NOMO-1 treated with dmso at 0.1 percent for 144 hours (cell line): Measurements from ENCODE around the gene MAP3K10.

Source experiments
- DNase-seq: peaks from one replicate; lab custom pipeline; 2025; ENCODE audit not compliant: unreplicated experiment; lab: John Stamatoyannopoulos, UW

Gene MAP3K10

DNA sequence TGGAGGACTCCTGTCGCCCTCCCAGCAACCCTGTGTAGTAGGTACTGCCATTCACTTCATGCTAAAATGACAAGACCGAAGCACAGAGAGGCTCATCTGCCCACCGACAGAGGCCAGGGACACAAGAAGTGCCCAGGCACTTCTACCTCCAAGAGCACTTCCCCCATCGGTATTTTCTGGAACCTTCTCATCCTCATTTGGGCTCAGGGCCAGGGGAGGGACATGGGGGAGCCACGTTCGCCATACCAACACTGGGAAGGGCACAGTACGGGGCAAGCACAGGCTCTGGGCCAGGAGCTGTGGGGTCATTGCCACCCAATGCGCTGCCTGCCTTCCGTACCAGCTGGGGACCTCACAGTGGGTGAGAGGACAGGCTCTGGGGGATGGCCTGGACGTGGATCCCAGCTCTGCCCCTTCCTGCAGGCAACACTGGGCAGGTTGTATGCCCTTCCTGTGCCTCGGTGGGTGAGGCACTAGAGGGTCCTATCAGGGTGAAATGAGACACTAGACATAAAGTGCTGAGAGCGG lies 56.6 kb downstream of the MAP3K10 start:
- no peak for DNase-seq

DNA sequence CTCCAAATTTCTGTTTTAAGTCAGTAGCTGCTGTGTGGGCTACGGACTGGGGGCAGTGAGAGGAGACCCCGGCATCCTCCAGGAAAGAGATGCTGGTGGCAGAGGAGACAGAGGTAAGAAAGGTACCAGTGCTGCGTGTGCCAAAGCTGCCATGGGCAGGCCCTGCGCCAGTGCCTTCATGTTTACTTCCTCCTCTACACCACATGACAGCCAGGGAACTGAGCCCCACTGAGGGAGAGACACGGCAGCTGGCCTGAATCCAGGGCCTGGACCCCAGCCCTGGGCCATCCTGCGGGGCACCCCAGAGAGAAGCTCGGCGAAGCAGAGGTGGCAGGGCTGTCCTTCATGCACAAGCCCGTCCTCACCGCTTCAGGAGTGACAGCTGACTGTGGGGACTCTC lies 58.0 kb downstream of the MAP3K10 start:
- no peak for DNase-seq

DNA sequence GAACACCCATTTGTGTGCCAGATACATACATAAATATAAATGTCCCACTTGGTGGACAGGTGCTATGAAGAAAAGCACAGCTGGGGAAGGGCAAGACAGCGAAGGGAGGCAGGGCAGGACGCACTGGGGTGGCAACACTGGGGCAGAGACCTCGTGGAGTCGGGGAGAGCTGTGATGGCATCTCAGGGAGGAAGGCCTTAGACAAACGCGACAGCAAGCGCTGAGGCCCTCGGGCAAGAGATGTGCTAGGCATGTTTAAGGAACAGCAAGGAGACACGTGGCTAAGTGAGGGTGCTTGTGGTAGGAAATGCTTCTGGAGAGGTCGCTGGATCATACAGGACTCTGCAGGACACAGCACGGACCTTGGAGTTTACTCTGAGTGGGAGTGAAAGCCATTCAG lies 58.6 kb downstream of the MAP3K10 start:
- no peak for DNase-seq

DNA sequence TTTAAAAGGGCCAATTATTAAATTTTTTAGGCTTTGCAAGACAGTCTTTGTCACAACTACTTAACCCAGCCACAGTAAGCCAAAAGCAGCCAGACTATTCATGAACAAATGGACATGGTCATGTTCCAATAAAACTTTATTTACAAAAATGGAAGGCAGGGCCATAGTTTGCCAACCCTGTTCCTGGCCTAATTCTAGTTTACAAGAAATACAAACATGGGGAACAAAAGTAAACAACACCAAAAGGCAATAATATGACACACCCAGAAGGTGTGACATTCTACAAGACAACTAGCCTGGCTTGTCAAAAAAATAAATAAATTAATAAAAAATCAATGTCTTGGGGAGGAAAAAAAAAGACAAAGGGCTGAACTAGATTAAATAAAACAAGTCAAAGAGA lies 60.0 kb downstream of the MAP3K10 start:
- no peak for DNase-seq

- no peak for DNase-seq
These were observed 60.8 kb downstream of the MAP3K10 start for GRCh38 chr19:40251991-40252390.

DNA sequence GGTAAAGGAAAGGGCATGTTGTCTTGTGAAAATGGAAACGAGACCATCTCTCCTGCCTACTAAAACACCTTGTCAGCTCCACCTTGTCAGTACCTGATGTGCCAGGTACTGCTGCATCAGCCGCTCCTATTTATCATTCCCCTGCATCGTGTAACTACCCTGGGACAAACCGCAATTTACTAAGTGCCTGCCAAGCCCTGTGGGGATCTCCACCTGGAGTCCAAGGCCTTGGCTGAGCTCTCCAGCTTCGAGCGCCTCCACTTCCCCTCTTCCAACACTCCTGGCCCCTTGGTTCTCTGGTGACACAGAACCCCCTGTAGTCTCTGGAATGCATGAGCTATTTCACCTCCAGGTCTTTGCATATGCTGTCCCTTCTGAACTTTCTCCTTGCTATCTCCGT lies 61.2 kb downstream of the MAP3K10 start:
- DNase-seq, result no peak

DNA sequence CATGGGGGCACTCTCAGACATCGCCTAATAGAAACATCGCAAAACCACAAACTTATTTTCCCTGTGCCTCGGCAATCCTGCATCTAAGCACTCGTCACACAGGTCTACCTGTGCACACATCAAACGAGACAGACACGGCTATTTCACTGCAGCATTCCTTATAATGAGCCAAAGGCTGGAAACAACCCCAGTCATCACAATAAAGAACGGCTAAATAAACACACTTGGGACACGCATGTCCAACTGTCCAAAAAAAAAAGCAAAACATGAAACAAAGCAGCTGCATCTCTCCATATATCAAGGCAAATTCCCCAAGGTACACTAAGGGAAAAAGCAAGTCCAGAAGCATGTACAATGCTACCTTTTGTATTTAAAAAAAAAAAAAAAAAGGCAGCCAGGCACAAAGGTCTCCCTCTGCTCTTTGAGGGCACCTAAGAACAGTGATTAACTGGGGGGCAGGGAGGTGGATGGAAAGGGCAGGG lies 62.4 kb downstream of the MAP3K10 start:
- DNase-seq, result no peak

DNA sequence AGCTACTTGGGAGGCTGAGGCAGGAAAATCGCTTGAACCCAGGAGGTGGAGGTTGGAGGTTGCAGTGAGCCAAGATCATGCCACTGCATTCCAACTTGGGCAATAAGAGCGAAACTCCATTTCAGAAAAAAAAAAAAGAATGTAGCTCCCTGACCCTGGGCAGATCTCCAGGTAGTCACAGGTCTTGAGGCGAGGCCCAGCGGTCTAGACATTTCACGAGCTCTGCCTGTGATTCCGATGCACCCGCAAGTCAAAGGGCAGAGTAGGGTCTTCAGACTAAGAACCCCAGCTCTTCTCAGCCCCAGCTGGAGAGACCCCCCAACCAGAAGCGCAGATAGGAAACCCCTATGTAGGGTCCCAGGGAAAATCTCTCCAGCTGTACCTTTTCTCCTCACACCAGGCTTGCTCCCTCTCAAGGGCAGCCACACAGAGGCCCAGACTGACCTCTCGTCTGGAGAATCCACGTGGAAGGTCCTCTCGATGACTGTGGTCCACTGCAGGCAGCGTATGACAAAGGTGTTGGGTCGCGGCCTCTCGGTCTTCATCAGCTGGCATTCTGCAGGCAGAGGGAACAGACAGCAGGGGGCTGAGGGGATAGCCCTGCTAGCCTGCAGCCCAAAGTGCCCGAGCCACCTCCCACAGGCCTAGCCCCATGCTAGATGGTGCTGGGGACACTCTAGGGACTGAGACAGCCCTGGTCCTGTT lies 63.6 kb downstream of the MAP3K10 start:
- DNase-seq, result no peak

DNA sequence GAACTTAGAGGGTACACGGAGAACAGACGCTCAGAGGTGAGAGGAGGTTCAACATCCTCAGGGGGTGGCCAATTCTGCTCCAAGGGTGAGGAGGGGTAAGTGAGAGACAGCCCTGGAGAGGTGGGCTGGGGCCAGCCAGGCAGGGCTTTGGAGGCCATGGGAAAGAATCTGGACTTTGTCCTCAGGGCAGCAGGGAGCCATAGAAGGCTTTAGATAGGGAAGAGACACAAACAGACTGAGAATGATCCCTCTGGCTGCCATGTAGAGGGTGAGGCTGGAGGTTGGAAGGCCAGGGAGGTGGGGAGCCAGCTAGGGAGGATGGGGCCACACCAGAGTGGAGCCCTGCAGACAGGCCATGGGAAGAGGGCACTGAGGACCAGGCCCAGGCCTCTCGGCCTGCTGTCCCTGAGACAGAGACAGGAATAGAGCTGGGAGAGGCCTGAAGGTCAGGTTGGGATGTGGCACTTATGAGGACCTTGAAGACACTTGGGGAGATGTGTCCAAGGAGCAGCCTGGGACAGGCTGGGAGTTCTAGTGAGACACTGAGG lies 64.5 kb downstream of the MAP3K10 start:
- DNase-seq, result no peak

DNA sequence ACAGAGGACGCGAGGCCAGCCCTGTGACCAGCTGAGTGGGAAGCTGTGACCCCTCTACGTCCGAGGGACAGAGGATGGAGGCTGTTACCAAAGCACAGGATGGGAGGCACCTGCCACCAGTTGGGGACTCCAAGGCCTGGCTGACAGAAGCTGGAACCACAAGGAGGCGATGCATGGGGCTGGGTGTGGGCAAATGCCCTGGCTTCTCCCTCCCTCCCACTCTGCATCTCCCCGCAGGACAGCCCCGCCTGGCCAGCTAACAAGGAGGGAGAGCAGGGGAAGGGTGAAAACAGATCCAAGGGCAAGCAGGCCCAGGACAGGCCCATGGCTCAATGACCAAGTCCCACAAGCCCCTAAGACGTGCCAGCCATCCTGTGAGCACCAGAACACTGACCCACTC lies 65.3 kb downstream of the MAP3K10 start:
- DNase-seq, result no peak

- no peak for DNase-seq
These were observed 65.9 kb downstream of the MAP3K10 start for GRCh38 chr19:40257096-40257517.

GRCh38 chr19:40261631-40262030 lies 70.4 kb downstream of the MAP3K10 start:
- no peak for DNase-seq

DNA sequence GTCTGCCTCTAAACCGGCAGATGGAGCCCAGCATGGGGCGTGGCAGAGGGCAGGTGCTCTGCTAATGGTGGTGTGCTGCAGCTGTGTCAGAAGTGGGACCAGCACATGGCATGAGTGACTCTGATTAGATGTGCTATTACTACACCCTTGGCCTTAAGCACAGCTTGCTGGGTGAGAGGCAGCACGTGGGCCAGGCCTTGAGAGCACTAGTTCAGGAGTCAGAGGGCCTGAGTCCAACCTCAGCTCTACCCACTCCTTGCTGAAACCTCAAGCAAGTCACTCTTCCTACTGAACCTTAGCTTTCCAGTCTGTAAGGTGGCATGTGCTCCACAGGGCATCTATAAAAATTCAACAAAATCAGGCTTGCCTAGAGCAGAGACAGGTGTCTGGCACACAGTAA lies 71.2 kb downstream of the MAP3K10 start:
- no peak for DNase-seq

GRCh38 chr19:40263440-40264313 lies 72.5 kb downstream of the MAP3K10 start:
- DNase-seq, result no peak

DNA sequence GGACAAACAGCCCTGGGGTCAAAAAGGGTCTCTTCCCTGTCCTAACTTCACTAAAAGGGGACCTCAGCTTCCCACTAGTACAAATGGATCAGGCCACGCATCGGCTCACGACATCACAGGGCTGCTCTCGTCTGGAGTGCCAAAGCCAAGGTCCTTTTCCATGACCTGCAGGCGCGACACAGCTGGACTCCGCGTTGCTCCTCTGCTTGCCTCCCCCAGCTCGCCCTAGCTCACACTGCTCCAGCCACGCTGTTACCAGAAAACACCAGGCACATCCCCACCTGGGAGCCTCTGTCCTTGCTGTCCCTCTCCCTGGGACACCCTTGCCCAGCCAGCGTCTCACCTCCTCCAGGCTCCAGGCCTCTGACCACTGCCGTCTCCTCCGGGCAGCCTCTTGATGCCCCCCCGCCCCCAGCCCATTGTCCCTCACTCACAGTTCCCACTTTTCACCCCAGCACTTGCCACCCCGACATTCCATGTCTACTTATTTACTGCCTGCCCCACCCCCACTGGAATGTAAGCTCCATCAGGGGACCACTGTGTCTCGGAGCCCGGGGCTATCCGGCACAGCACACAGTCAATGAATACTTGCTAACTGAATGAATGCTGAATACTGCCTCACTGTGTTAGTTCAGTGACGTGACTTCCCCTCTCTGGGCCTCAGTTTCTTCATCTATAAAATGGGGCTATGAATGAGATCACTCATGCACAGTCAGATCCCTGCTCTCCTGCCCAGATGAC lies 73.3 kb downstream of the MAP3K10 start:
- DNase-seq, result no peak
